ENCODE measurements around the gene SRC. TPM values are rescaled to one million over a fixed set of nuclear protein-coding genes. Genes with fewer than 3 reads are reported as not detected.

Gene SRC
- total RNA-seq, 1 experiment from 2014 or later, result 42.3 TPM

GRCh38 chr20:37450344-37450743, 104.4 kb downstream of the SRC start:
- TF ChIP-seq ZFX (IDR thresholded peaks at IDR 0.05), result no peak
- TF ChIP-seq TCF7L2 (IDR thresholded peaks at IDR 0.05; ENCODE audit: borderline replicate concordance, extremely low read depth, insufficient read depth, insufficient read length), result no peak
- TF ChIP-seq CBX3 (IDR thresholded peaks at IDR 0.05; ENCODE audit: low read depth), result no peak
- no peak for TF ChIP-seq POLR2AphosphoS5 (IDR thresholded peaks at IDR 0.05; ENCODE audit: low read depth, low read length)
- H3K9me2 ChIP-seq (ENCODE audit: insufficient read depth), result no peaks in the 10 kb centered on the region
- H3K4me3 ChIP-seq (replicated peaks in 1 of 2; ENCODE audit: low read depth in 1 of 2, low read length in 2 of 2), result no peak overlapping the region
- intact Hi-C loops (cut with micrococcal nuclease), result no loop called here
- H3K36me3 ChIP-seq (ENCODE audit: control insufficient read depth in 1 of 2, insufficient read depth in 2 of 2, low read length in 2 of 2), result no peaks in the 10 kb centered on the region
- RAD21 ChIA-PET (ENCODE audit: low non-redundant PET in 1 of 2, low total read pairs in 2 of 2, uncharacterized antibody in 2 of 2, unreplicated experiment in 2 of 2), result no interaction called here
- no peak overlapping the region for H3K9ac ChIP-seq (ENCODE audit: low read length)
- no peak overlapping the region for H2AFZ ChIP-seq (ENCODE audit: low read depth, low read length, poor library complexity, severe bottlenecking)
- no peak overlapping the region for H3K27ac ChIP-seq (ENCODE audit: low read depth, low read length)
- no peak for DNase-seq (ENCODE audit: low read depth, low spot score)
- no TSS peak for BruUV-seq (replicated peaks)
- CTCF ChIA-PET, result no interaction called here
- no peaks in the 10 kb centered on the region for H3K4me1 ChIP-seq (ENCODE audit: control insufficient read depth in 1 of 2, insufficient read depth in 2 of 2, low read length in 2 of 2)
- H3K27me3 ChIP-seq (ENCODE audit: insufficient read depth, low read length), result peaks cover 43% of the 10 kb centered on the region
- POLR2A ChIA-PET, result no interaction called here
- H3K9me3 ChIP-seq (ENCODE audit: control insufficient read depth in 1 of 2, insufficient read depth in 1 of 2, low read depth in 1 of 2, low read length in 2 of 2), result no peaks in the 10 kb centered on the region
- H4K20me1 ChIP-seq (ENCODE audit: insufficient read depth), result no peaks in the 10 kb centered on the region
- no peak overlapping the region for H3K4me2 ChIP-seq (ENCODE audit: low read length)
- H3K79me2 ChIP-seq (ENCODE audit: insufficient read depth, low read length), result no peaks in the 10 kb centered on the region
- ATAC-seq, result no peak

GRCh38 chr20:37451616-37452015, 105.7 kb downstream of the SRC start:
- ChIA-PET CTCF (no interaction called here), RAD21 (ENCODE audit: low non-redundant PET in 1 of 2, low total read pairs in 2 of 2, uncharacterized antibody in 2 of 2, unreplicated experiment in 2 of 2) (no interaction called here), POLR2A (no interaction called here)
- TF ChIP-seq, protein P1, sequence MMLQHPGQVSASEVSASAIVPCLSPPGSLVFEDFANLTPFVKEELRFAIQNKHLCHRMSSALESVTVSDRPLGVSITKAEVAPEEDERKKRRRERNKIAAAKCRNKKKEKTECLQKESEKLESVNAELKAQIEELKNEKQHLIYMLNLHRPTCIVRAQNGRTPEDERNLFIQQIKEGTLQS (IDR thresholded peaks at IDR 0.05), result no peak
- TF ChIP-seq EGR1 (IDR thresholded peaks at IDR 0.05; ENCODE audit: low read depth) (no peak), RAD21 (IDR thresholded peaks at IDR 0.05; ENCODE audit: low read depth) (no peak), EZH2phosphoT487 (IDR thresholded peaks at IDR 0.05; ENCODE audit: borderline replicate concordance) (no peak), SP1 (IDR thresholded peaks at IDR 0.05; ENCODE audit: low read depth) (no peak), MAX (IDR thresholded peaks at IDR 0.05) (no peak)
- no peak for DNase-seq (ENCODE audit: low read depth, low spot score)
- H3K27ac ChIP-seq (ENCODE audit: low read depth, low read length), result no peak overlapping the region
- ATAC-seq, result no peak
- no peaks in the 10 kb centered on the region for H3K36me3 ChIP-seq (ENCODE audit: control insufficient read depth in 1 of 2, insufficient read depth in 2 of 2, low read length in 2 of 2)
- H3K9ac ChIP-seq (ENCODE audit: low read length), result no peak overlapping the region
- H3K4me1 ChIP-seq (ENCODE audit: control insufficient read depth in 1 of 2, insufficient read depth in 2 of 2, low read length in 2 of 2), result no peaks in the 10 kb centered on the region
- no TSS peak for BruUV-seq (replicated peaks)
- no peaks in the 10 kb centered on the region for H4K20me1 ChIP-seq (ENCODE audit: insufficient read depth)
- intact Hi-C loops (cut with micrococcal nuclease), result no loop called here
- H3K9me3 ChIP-seq (ENCODE audit: control insufficient read depth in 1 of 2, insufficient read depth in 1 of 2, low read depth in 1 of 2, low read length in 2 of 2), result no peaks in the 10 kb centered on the region
- no peak overlapping the region for H3K4me3 ChIP-seq (replicated peaks in 1 of 2; ENCODE audit: low read depth in 1 of 2, low read length in 2 of 2)
- H3K4me2 ChIP-seq (ENCODE audit: low read length), result no peak overlapping the region
- no peaks in the 10 kb centered on the region for H3K79me2 ChIP-seq (ENCODE audit: insufficient read depth, low read length)
- no peak overlapping the region for H2AFZ ChIP-seq (ENCODE audit: low read depth, low read length, poor library complexity, severe bottlenecking)
- no peaks in the 10 kb centered on the region for H3K9me2 ChIP-seq (ENCODE audit: insufficient read depth)
- peaks cover 37% of the 10 kb centered on the region for H3K27me3 ChIP-seq (ENCODE audit: insufficient read depth, low read length)

All from HCT116 (cell line).